Measurements from ENCODE around the gene ACVR1B.

- TF ChIP-seq, protein P1, sequence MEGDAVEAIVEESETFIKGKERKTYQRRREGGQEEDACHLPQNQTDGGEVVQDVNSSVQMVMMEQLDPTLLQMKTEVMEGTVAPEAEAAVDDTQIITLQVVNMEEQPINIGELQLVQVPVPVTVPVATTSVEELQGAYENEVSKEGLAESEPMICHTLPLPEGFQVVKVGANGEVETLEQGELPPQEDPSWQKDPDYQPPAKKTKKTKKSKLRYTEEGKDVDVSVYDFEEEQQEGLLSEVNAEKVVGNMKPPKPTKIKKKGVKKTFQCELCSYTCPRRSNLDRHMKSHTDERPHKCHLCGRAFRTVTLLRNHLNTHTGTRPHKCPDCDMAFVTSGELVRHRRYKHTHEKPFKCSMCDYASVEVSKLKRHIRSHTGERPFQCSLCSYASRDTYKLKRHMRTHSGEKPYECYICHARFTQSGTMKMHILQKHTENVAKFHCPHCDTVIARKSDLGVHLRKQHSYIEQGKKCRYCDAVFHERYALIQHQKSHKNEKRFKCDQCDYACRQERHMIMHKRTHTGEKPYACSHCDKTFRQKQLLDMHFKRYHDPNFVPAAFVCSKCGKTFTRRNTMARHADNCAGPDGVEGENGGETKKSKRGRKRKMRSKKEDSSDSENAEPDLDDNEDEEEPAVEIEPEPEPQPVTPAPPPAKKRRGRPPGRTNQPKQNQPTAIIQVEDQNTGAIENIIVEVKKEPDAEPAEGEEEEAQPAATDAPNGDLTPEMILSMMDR (IDR thresholded peaks at IDR 0.05): no peak
- TF ChIP-seq POLR2A (IDR thresholded peaks at IDR 0.05): no peak
Measured at GRCh38 chr12:51932218-51933076, 19.1 kb upstream of the ACVR1B start.
